B cell (primary cell): Measurements from ENCODE around the gene PACC1. TPM values are rescaled to one million over a fixed set of nuclear protein-coding genes. Genes with fewer than 3 reads are reported as not detected.

Experiments
- ATAC-seq: fragments of 200-7000 bp; cut with Tn5 transposase; one replicate; pipeline ENCODE4 v1.10.0; 2021; ENCODE audit warnings: low read depth, mild to moderate bottlenecking, moderate number of reproducible peaks, moderate library complexity
- CTCF ChIA-PET: fragments of 350-600 bp; sonication (Branson Sonifier 250); formaldehyde crosslinking; loops from one replicate; lab custom pipeline; 2021; ENCODE audit warnings: antibody characterized with exemption, inconsistent platforms; lab: Charles Lee
- POLR2A ChIA-PET: fragments of 350-600 bp; sonication (Branson Sonifier 250); formaldehyde crosslinking; loops from one replicate; lab custom pipeline; 2021; ENCODE audit warnings: antibody characterized with exemption; lab: Charles Lee
- DNase-seq: peaks from one replicate; pipeline ENCODE4 v3.0.0; 2013
- H2AFZ ChIP-seq: 2 replicates; pipeline ENCODE4 v1.6.1; 2012; ENCODE audit warnings: mild to moderate bottlenecking, low read depth, low read length; ENCODE audit not compliant: insufficient read depth, poor library complexity, severe bottlenecking
- H3K27ac ChIP-seq, 2 donors: 1 replicate in 1 of 2; 2 replicates in 1 of 2; pipeline ENCODE4 v1.5.1; 2012 to 2013; ENCODE audit warnings: low read length in 2 of 2, mild to moderate bottlenecking in 2 of 2, moderate library complexity in 1 of 2
- H3K27me3 ChIP-seq, 4 experiments: fragments of 200-600 bp in 1 of 4; sonication (generic) in 1 of 4; replicated peaks in 1 of 4; 1 replicate in 2 of 4; 2 replicates in 2 of 4; pipeline versions ENCODE4 v1.6.1 to v1.7.0; 2013 to 2016; ENCODE audit warnings: low read length in 3 of 4, mild to moderate bottlenecking in 2 of 4, mixed read lengths in 1 of 4, moderate library complexity in 1 of 4; ENCODE audit not compliant: insufficient read depth in 4 of 4, control insufficient read depth in 3 of 4; ENCODE audit errors: control extremely low read depth in 1 of 4
- H3K36me3 ChIP-seq, 2 experiments: replicated peaks in 1 of 2; 1 replicate in 1 of 2; 2 replicates in 1 of 2; pipeline versions ENCODE4 v1.6.1 to v1.7.1; 2013; ENCODE audit warnings: low read length in 1 of 2; ENCODE audit not compliant: insufficient read depth in 2 of 2, control insufficient read depth in 1 of 2; ENCODE audit errors: control extremely low read depth in 1 of 2, extremely low read depth in 1 of 2
- H3K4me1 ChIP-seq, 2 donors: fragments of 200-600 bp in 1 of 2; sonication (generic) in 1 of 2; 1 replicate in 1 of 2; 2 replicates in 1 of 2; pipeline versions ENCODE4 v1.5.1 to v1.6.1; 2013 to 2017; ENCODE audit warnings: low read length in 2 of 2; ENCODE audit not compliant: control insufficient read depth in 2 of 2, insufficient read depth in 2 of 2
- H3K4me2 ChIP-seq: replicated peaks from 2 replicates; pipeline ENCODE3; 2012; ENCODE audit warnings: mild to moderate bottlenecking, low read depth, low read length; ENCODE audit not compliant: poor library complexity, severe bottlenecking
- H3K4me3 ChIP-seq, 5 experiments: fragments of 200-600 bp in 1 of 5; sonication (generic) in 1 of 5; 1 replicate in 3 of 5; 2 replicates in 2 of 5; pipeline versions ENCODE4 v1.5.1 to v1.7.0; 2011 to 2016; ENCODE audit warnings: low read length in 4 of 5, mild to moderate bottlenecking in 4 of 5, low read depth in 2 of 5, control low read depth in 1 of 5, moderate library complexity in 1 of 5; ENCODE audit not compliant: insufficient read depth in 1 of 5; ENCODE audit errors: control extremely low read depth in 1 of 5, extremely low read depth in 1 of 5
- H3K79me2 ChIP-seq: fragments of 200-600 bp; sonication (generic); one replicate; pipeline ENCODE4 v1.6.0; 2016; ENCODE audit warnings: low read length; ENCODE audit not compliant: control insufficient read depth, insufficient read depth
- H3K9ac ChIP-seq: fragments of 200-600 bp; sonication (generic); 2 replicates; pipeline ENCODE4 v1.6.1; 2017; ENCODE audit warnings: mild to moderate bottlenecking, low read length, moderate library complexity
- H3K9me3 ChIP-seq, 3 donors: one replicate each; pipeline versions ENCODE4 v1.6.1 to v1.7.1; 2013; ENCODE audit warnings: low read length in 2 of 3; ENCODE audit not compliant: control insufficient read depth in 2 of 3, insufficient read depth in 1 of 3; ENCODE audit errors: control extremely low read depth in 1 of 3
- H4K20me1 ChIP-seq: 2 replicates; pipeline ENCODE4 v1.6.0; 2012; ENCODE audit warnings: mild to moderate bottlenecking, low read length; ENCODE audit not compliant: insufficient read depth, control insufficient read depth, poor library complexity, severe bottlenecking
- H3K27ac Mint-ChIP-seq: one replicate; pipeline ENCODE4 v1.8.0; 2021; ENCODE audit warnings: mixed read lengths
- H3K27me3 Mint-ChIP-seq: one replicate; pipeline ENCODE4 v1.8.0; 2021; ENCODE audit warnings: mixed read lengths
- H3K4me1 Mint-ChIP-seq: one replicate; pipeline ENCODE4 v1.8.0; 2021; ENCODE audit warnings: mixed read lengths
- H3K4me3 Mint-ChIP-seq: one replicate; pipeline ENCODE4 v1.8.0; 2021; ENCODE audit warnings: mixed read lengths
- H3K9me3 Mint-ChIP-seq: one replicate; pipeline ENCODE4 v1.8.0; 2022; ENCODE audit warnings: mixed read lengths; ENCODE audit not compliant: insufficient read depth
- CTCF ChIP-seq: fragments of 200-600 bp; IDR thresholded peaks from one replicate; pipeline ENCODE4 v1.8.0; 2022; ENCODE audit warnings: antibody characterized with exemption, mild to moderate bottlenecking
- EZH2 ChIP-seq: IDR thresholded peaks from 2 replicates; pipeline ENCODE4 v1.6.1; 2012; ENCODE audit warnings: borderline replicate concordance, low read depth, mild to moderate bottlenecking, moderate library complexity, low read length; ENCODE audit not compliant: insufficient read depth, poor library complexity, severe bottlenecking
- WGBS: methylation state at CpG from one replicate; pipeline ENCODE4 v1.1.5; 2013; ENCODE audit warnings: missing lambda C conversion rate; ENCODE audit not compliant: insufficient coverage; 5-methylcytosine and 5-hydroxymethylcytosine counted together
- intact Hi-C: fragments of 100-400 bp; cut with micrococcal nuclease; formaldehyde crosslinking; loops from one replicate; pipeline ENCODE4 v1.10.0; 2022
- polyA plus RNA-seq: library from polyadenylated mRNA; depleted of rRNA; stranded (reverse); fragments of >200 nt; gene quantifications from 2 replicates; pipeline ENCODE4 v1.2.3, GENCODE V29; 2012
- total RNA-seq, 2 donors: library from RNA; stranded (reverse); fragments of 120-200 nt in 1 of 2; gene quantifications; 1 replicate in 1 of 2; 2 replicates in 1 of 2; pipeline versions ENCODE4 v1.2.3 to v1.2.4, GENCODE V29; 2013 to 2022

PACC1 gene
- total and polyA plus RNA-seq, 2 donors (not counting 1 experiment from before 2014, with no cell fraction given): 15.9 to 18.3 TPM

- H3K4me2 ChIP-seq: no peak overlapping the region
- no peak overlapping the region for H3K27ac ChIP-seq
- H3K4me1 ChIP-seq: no peaks in the 10 kb centered on the region
- ChIA-PET CTCF (interaction anchor here (1.2 to 1.4 kb wide), 2 partner anchors 12 to 266 kb away, joined by 3 read pairs; no protein-coding TSS in a partner anchor), POLR2A (interaction anchor here (0.7 kb wide), 1 partner anchor 29 kb away, joined by 3 read pairs; no protein-coding TSS in a partner anchor)
- intact Hi-C loops: no loop called here
- Mint-ChIP-seq H3K27ac (no peak overlapping the region), H3K9me3 (no peaks in the 10 kb centered on the region), H3K4me3 (no peak overlapping the region), H3K4me1 (peaks cover 11% of the 10 kb centered on the region), H3K27me3 (no peaks in the 10 kb centered on the region)
- H4K20me1 ChIP-seq: peaks cover 40% of the 10 kb centered on the region
- H3K9ac ChIP-seq: no peak overlapping the region
- TF ChIP-seq CTCF: no peak
- H3K4me3 ChIP-seq: no peak overlapping the region
- no peaks in the 10 kb centered on the region for H3K27me3 ChIP-seq
- WGBS: 100% methylated on average over 3 of the region's 4 CpGs
- H3K79me2 ChIP-seq: peaks cover 51% of the 10 kb centered on the region
- ATAC-seq (no peak), DNase-seq (no peak)
- H3K9me3 ChIP-seq: no peaks in the 10 kb centered on the region
- no peak overlapping the region for H2AFZ ChIP-seq
- H3K36me3 ChIP-seq: peaks cover 1 to 14% of the 10 kb centered on the region in 2 experiments
Observed at GRCh38 chr1:212328248-212328647, 86.4 kb downstream of the PACC1 start.

GRCh38 chr1:212326541-212326940 lies 88.1 kb downstream of the PACC1 start:
- CTCF ChIA-PET: no interaction called here
- no peak overlapping the region for H3K27ac Mint-ChIP-seq
- DNase-seq: no peak

More at GRCh38 chr1:212326541-212326940, 88.1 kb downstream of the PACC1 start:
- intact Hi-C loops: no loop called here
- Histone ChIP-seq H3K27ac (no peak overlapping the region), H3K4me1 (no peaks in the 10 kb centered on the region), H3K4me2 (no peak overlapping the region), H2AFZ (no peak overlapping the region), H3K9ac (no peak overlapping the region), H3K27me3 (no peaks in the 10 kb centered on the region), H3K4me3 (no peak overlapping the region), H3K79me2 (peaks cover 59% of the 10 kb centered on the region), H4K20me1 (peaks cover 45% of the 10 kb centered on the region), H3K9me3 (no peaks in the 10 kb centered on the region), H3K36me3 (peaks cover 0 to 10% of the 10 kb centered on the region in 2 experiments)
- H3K9me3 Mint-ChIP-seq: no peaks in the 10 kb centered on the region
- H3K4me1 Mint-ChIP-seq: peaks cover 14% of the 10 kb centered on the region
- H3K4me3 Mint-ChIP-seq: no peak overlapping the region
- no peaks in the 10 kb centered on the region for H3K27me3 Mint-ChIP-seq
- WGBS: no CpG with 5 or more reads among the region's 3 CpGs
- no peak for TF ChIP-seq EZH2
- no peak for TF ChIP-seq CTCF
- POLR2A ChIA-PET: no interaction called here
- no peak for ATAC-seq
